SK-N-MC (cell line): ENCODE results near the gene UBE2D1.

Source experiments
- DNase-seq: peaks from one replicate; pipeline ENCODE4 v3.0.0-alpha.2; 2011; ENCODE audit warnings: low read depth, low spot score
- H3K27ac ChIP-seq: fragments of 200-600 bp; sonication (generic); 2 replicates; pipeline ENCODE4 v1.5.1; 2016; ENCODE audit warnings: mixed run types
- H3K36me3 ChIP-seq: fragments of 200-600 bp; sonication (generic); 2 replicates; pipeline ENCODE4 v1.6.1; 2017; ENCODE audit warnings: antibody characterized with exemption, low read length, mixed read lengths; ENCODE audit not compliant: insufficient read depth
- H3K4me3 ChIP-seq: fragments of 200-600 bp; sonication (generic); 2 replicates; pipeline ENCODE4 v1.5.1; 2016
- H3K9ac ChIP-seq: fragments of 200-600 bp; sonication (generic); 2 replicates; pipeline ENCODE4 v1.8.0; 2017; ENCODE audit warnings: mixed run types, mixed read lengths; ENCODE audit not compliant: insufficient read length
- H3K9me3 ChIP-seq: fragments of 200-600 bp; sonication (generic); 2 replicates; pipeline ENCODE4 v1.6.1; 2017; ENCODE audit warnings: low read depth, mild to moderate bottlenecking, antibody characterized with exemption, low read length, moderate library complexity, mixed read lengths
- EZH2 ChIP-seq: fragments of 200-600 bp; sonication (generic); IDR thresholded peaks from one replicate; pipeline ENCODE4 v1.6.1; 2017; ENCODE audit warnings: antibody characterized with exemption
- FOXP2 ChIP-seq: optimal IDR thresholded peaks from 2 replicates; pipeline ENCODE3; 2011; ENCODE audit warnings: mild to moderate bottlenecking, moderate library complexity; ENCODE audit not compliant: insufficient read depth; ENCODE audit errors: extremely low read length, control extremely low read depth
- POLR2AphosphoS5 ChIP-seq: IDR thresholded peaks from 2 replicates; pipeline ENCODE4 v1.6.1; 2012; ENCODE audit warnings: mild to moderate bottlenecking, low read depth, low read length, borderline replicate concordance

Gene UBE2D1

GRCh38 chr10:58350619-58351323, 16.0 kb downstream of the UBE2D1 start:
- no peak overlapping the region for H3K4me3 ChIP-seq
- no peak for DNase-seq
- no peaks in the 10 kb centered on the region for H3K9me3 ChIP-seq
- TF ChIP-seq EZH2: no peak
- no peak for TF ChIP-seq POLR2AphosphoS5
- no peak for TF ChIP-seq FOXP2
- peak overlapping the region; percentile 59 for H3K27ac ChIP-seq
- H3K9ac ChIP-seq: no peak overlapping the region
- H3K36me3 ChIP-seq: no peaks in the 10 kb centered on the region

- H3K36me3 ChIP-seq: no peaks in the 10 kb centered on the region
- no peak overlapping the region for H3K27ac ChIP-seq
- H3K9ac ChIP-seq: no peak overlapping the region
- no peak for DNase-seq
- no peaks in the 10 kb centered on the region for H3K9me3 ChIP-seq
- H3K4me3 ChIP-seq: no peak overlapping the region
- TF ChIP-seq POLR2AphosphoS5 (no peak), FOXP2 (no peak), EZH2 (no peak)
These were observed 17.1 kb downstream of the UBE2D1 start for GRCh38 chr10:58351616-58352578.

- TF ChIP-seq FOXP2 (no peak), POLR2AphosphoS5 (no peak), EZH2 (no peak)
These were observed 18.3 kb downstream of the UBE2D1 start for GRCh38 chr10:58352956-58353610.

GRCh38 chr10:58356756-58357155, 21.9 kb downstream of the UBE2D1 start:
- no peak for TF ChIP-seq EZH2
- TF ChIP-seq FOXP2: no peak
- TF ChIP-seq POLR2AphosphoS5: no peak
- no peak overlapping the region for H3K9ac ChIP-seq
- H3K9me3 ChIP-seq: no peaks in the 10 kb centered on the region
- H3K4me3 ChIP-seq: no peak overlapping the region
- no peaks in the 10 kb centered on the region for H3K36me3 ChIP-seq
- DNase-seq: no peak
- H3K27ac ChIP-seq: no peak overlapping the region

More at GRCh38 chr10:58352956-58353610, 18.3 kb downstream of the UBE2D1 start:
- no peak overlapping the region for H3K4me3 ChIP-seq
- no peaks in the 10 kb centered on the region for H3K36me3 ChIP-seq
- DNase-seq: no peak
- no peaks in the 10 kb centered on the region for H3K9me3 ChIP-seq
- no peak overlapping the region for H3K27ac ChIP-seq
- H3K9ac ChIP-seq: no peak overlapping the region

- Histone ChIP-seq H3K9ac (no peak overlapping the region), H3K36me3 (no peaks in the 10 kb centered on the region), H3K4me3 (no peak overlapping the region), H3K9me3 (no peaks in the 10 kb centered on the region), H3K27ac (no peak overlapping the region)
- no peak for DNase-seq
- no peak for TF ChIP-seq EZH2
- no peak for TF ChIP-seq FOXP2
- TF ChIP-seq POLR2AphosphoS5: no peak
These were observed 23.6 kb downstream of the UBE2D1 start for GRCh38 chr10:58358314-58358933.

DNA sequence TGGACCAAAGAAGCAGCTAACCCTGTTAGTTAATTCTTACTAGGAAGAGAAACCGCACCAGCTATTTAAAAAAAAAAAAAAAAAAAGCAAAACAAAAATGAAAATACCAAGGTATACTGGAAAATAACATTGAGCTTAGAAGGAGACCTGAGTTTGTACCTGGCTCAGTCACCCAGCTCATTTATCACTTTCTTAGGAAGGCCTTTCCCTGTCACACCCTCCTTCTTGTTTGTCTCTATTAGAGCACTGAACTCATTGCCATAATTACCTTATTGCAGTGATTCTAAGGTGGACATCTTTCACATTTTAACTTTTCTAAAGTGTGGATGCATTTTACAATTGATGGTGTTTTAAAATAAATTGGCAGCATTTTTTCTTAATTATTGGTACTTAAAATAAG, 24.1 kb downstream of the UBE2D1 start:
- DNase-seq: no peak
- Histone ChIP-seq H3K9me3 (no peaks in the 10 kb centered on the region), H3K36me3 (no peaks in the 10 kb centered on the region), H3K4me3 (no peak overlapping the region), H3K27ac (no peak overlapping the region), H3K9ac (no peak overlapping the region)
- no peak for TF ChIP-seq EZH2
- no peak for TF ChIP-seq POLR2AphosphoS5
- TF ChIP-seq FOXP2: no peak

DNA sequence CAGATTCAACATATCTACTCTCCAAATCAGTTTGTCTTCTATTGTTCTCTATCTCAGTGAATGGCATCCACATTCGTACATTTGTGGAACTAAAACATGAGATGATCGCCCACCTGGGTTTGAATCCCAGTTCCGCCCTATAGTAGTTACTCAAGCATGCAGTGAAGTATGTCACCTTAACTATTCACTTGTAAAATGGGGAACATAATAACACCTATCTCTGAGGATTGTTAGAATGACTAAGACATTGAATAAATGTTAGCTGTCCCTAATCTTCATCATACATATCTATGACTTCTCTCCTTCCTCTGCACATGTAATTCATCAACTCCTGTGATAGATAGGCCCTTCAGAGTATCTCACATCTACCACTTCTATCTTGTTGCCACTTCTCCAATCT, 24.7 kb downstream of the UBE2D1 start:
- no peak for DNase-seq
- Histone ChIP-seq H3K9me3 (no peaks in the 10 kb centered on the region), H3K27ac (no peak overlapping the region), H3K36me3 (no peaks in the 10 kb centered on the region), H3K4me3 (no peak overlapping the region), H3K9ac (no peak overlapping the region)
- TF ChIP-seq FOXP2 (no peak), POLR2AphosphoS5 (no peak), EZH2 (no peak)
